Right atrium auricular region (tissue), 2 donors: Measurements from ENCODE around the gene ATP11A. TPM values are rescaled to one million over a fixed set of nuclear protein-coding genes. Genes with fewer than 3 reads are reported as not detected.

Experiments used
- DNase-seq: peaks from one replicate; pipeline ENCODE4 v3.0.0-alpha.2; 2019; ENCODE audit warnings: low spot score
- H3K27ac ChIP-seq, 2 donors: fragments of 200-600 bp; sonication (generic); 1 replicate in 1 of 2; 2 replicates in 1 of 2; pipeline ENCODE4 v1.5.1; 2016 to 2019
- H3K27me3 ChIP-seq, 2 donors: fragments of 200-600 bp; sonication (generic); one replicate each; pipeline versions ENCODE4 v1.5.1 to v1.6.0; 2017 to 2019
- H3K36me3 ChIP-seq: fragments of 200-600 bp; sonication (generic); one replicate; pipeline ENCODE4 v1.5.1; 2016
- H3K4me1 ChIP-seq, 2 donors: fragments of 200-600 bp; sonication (generic); one replicate each; pipeline versions ENCODE4 v1.5.1 to v1.6.0; 2017 to 2019
- H3K4me3 ChIP-seq, 2 donors: fragments of 200-600 bp; sonication (generic); 1 replicate in 1 of 2; 2 replicates in 1 of 2; pipeline ENCODE4 v1.5.1; 2017 to 2019; ENCODE audit warnings: mild to moderate bottlenecking in 1 of 2, moderate library complexity in 1 of 2
- H3K9me3 ChIP-seq, 2 donors: fragments of 200-600 bp; sonication (generic); one replicate each; pipeline ENCODE4 v1.5.1; 2019
- CTCF ChIP-seq, 2 donors: fragments of 200-600 bp; sonication (generic); IDR thresholded peaks; one replicate each; pipeline ENCODE4 v1.5.1; 2019; ENCODE audit warnings: antibody characterized with exemption in 2 of 2
- total RNA-seq, 2 donors: library from RNA; depleted of rRNA; stranded (reverse); fragments of >200 nt; gene quantifications; one replicate each; pipeline ENCODE4 v1.1.0, GENCODE V29; 2016

ATP11A gene
- total RNA-seq, 2 donors from 2014 or later, result 31.8 to 48.6 TPM

GRCh38 chr13:112891477-112892401 is 201.9 kb downstream of the ATP11A start:
- Histone ChIP-seq H3K27me3 (no peaks in the 10 kb centered on the region), H3K4me1 (peaks cover 0 to 31% of the 10 kb centered on the region in 2 donors), H3K4me3 (no peak overlapping the region), H3K27ac (no peak overlapping the region), H3K36me3 (no peaks in the 10 kb centered on the region), H3K9me3 (no peaks in the 10 kb centered on the region)
- DNase-seq, result no peak
- TF ChIP-seq CTCF (IDR thresholded peaks at IDR 0.05), result no peak

DNA sequence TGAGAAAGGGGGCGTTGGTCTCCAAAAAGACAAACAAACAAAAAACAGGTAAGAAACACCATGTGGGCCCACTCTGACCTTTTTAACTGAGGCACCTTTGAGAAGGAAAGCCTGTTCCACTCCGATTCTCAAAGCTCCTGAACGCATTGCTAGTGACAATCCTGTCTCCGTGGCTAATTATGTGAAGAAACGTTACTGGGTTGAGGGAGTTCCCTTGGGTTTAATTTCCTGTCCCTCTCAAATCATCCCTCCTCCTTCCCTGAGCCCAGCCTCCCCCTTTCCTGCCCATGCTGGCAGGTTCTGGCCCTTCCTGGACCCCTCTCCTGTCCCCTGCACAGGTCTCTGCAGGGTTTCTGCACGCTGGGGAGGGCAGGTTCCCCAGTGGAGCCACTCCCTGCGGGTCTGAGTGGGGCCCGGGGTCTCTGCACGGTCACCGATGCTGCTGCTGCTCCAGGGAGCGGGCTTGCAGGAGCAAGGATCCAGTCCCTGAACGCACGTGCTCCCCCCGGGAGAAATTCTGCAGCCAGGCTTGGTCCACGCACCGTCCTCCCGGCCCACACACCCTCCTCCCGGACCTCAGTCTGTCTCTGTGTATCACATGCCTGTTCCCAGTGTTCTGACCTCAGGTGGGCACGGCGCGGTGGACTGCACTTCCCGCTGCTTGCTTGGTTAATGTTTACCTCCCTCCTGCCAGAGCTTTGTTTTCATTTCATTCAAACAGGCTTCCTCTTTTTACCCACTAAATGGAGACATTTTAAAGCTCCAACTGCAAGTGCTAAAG is 202.8 kb downstream of the ATP11A start:
- no peak for TF ChIP-seq CTCF (IDR thresholded peaks at IDR 0.05)
- Histone ChIP-seq H3K4me1 (peaks cover 0 to 31% of the 10 kb centered on the region in 2 donors), H3K9me3 (no peaks in the 10 kb centered on the region), H3K4me3 (no peak overlapping the region), H3K27me3 (no peaks in the 10 kb centered on the region), H3K27ac (no peak overlapping the region), H3K36me3 (no peaks in the 10 kb centered on the region)
- DNase-seq, result no peak

- H3K9me3 ChIP-seq, result no peaks in the 10 kb centered on the region
- H3K4me1 ChIP-seq, result peaks cover 0 to 31% of the 10 kb centered on the region in 2 donors
- no peak for TF ChIP-seq CTCF (IDR thresholded peaks at IDR 0.05)
- H3K4me3 ChIP-seq, result no peak overlapping the region
- no peaks in the 10 kb centered on the region for H3K36me3 ChIP-seq
- H3K27me3 ChIP-seq, result no peaks in the 10 kb centered on the region
- H3K27ac ChIP-seq, result no peak overlapping the region
- DNase-seq, result no peak
Observed at GRCh38 chr13:112893207-112893569, 203.3 kb downstream of the ATP11A start.

DNA sequence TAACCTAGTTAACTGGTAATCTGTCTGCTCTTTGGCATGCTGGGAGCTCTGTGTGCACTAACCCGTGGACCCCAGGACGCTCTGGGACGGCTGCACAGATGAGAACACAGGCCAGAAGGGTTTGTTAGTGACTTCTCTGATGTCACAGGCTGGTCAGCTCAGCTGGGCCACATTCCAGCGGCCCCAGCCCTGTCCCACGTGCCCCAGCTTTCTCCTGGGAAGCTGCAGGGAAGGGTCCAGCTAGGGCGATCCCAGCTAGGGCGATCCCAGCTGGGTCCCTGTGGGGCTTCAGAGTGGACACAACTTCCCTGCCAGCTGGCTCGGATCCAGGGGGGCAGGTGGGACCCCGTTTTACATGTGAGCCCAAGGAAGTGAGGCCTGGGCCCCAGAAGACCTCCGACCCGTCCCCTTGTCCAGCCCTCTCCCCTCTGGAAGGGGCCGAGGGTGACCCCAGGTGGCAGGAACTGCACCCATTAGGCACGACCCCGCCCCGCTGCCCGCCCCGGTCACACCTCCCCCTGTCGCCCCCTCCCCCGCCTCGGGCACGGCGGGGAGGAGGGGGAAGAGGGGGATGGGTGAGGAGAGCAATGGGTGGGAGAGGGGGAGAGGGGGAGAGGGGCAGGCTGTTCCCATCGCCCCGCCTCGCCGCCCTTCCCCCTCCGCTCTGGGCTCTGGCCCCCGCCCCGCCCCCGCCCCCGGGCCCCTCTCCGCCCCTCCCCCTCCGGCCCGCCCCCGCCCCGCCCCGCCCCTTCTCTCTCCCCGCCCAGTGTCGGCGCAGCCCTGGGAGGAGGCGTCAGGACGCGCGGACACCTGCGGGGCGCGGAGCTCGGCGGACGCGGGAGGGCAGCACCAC is 204.0 kb downstream of the ATP11A start:
- no peak for TF ChIP-seq CTCF (IDR thresholded peaks at IDR 0.05)
- H3K9me3 ChIP-seq, result no peaks in the 10 kb centered on the region
- H3K36me3 ChIP-seq, result no peaks in the 10 kb centered on the region
- DNase-seq, result no peak
- peak overlapping the region; percentile 41 to 57 for H3K4me3 ChIP-seq
- no peaks in the 10 kb centered on the region for H3K27me3 ChIP-seq
- H3K4me1 ChIP-seq, result peaks cover 0 to 31% of the 10 kb centered on the region in 2 donors
- no peak overlapping the region for H3K27ac ChIP-seq

- no peak for TF ChIP-seq CTCF (IDR thresholded peaks at IDR 0.05)
- Histone ChIP-seq H3K4me1 (peaks cover 0 to 31% of the 10 kb centered on the region in 2 donors), H3K27me3 (no peaks in the 10 kb centered on the region), H3K4me3 (peak overlapping the region; percentile 41 to 57), H3K27ac (no peak overlapping the region), H3K36me3 (no peaks in the 10 kb centered on the region), H3K9me3 (no peaks in the 10 kb centered on the region)
- DNase-seq, result no peak
Observed at GRCh38 chr13:112894423-112894672, 204.5 kb downstream of the ATP11A start.
